ENCODE measurements around the gene TFDP2.

TFDP2 gene

DNA sequence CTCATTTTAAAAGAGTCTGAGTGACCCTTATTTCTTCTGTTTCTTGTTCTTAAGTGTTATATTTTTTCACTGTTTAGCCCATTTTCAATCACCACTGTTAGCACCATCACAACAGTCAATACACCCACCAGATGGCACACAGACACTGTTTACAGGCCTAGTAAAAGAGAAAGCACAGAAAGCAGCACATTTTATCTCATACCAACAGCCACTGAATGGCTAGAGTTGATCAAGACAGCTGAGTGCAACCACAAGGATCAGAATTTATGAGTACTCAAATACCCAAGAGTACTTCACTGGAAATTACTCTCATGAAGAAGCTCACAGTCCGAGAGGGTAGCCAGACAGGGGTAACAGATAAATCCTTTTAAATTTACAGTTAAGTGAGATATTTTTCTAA, 127.0 kb downstream of the TFDP2 start:
- CTCF ChIA-PET = interaction anchor here (0.6 kb wide), 1 partner anchor 190 kb away, joined by 3 read pairs; no protein-coding TSS in a partner anchor
- Histone ChIP-seq H3K4me1 (ENCODE audit: control insufficient read depth, insufficient read depth, low read length) (no peaks in the 10 kb centered on the region), H3K4me3 (ENCODE audit: low read depth, low read length) (no peak overlapping the region), H3K27ac (ENCODE audit: extremely low read depth, low read depth, low read length) (no peak overlapping the region), H3K36me3 (ENCODE audit: control insufficient read depth in 2 of 2, insufficient read depth in 1 of 2, low read length in 2 of 2) (no peaks in the 10 kb centered on the region), H3K9me3 (ENCODE audit: control insufficient read depth, insufficient read depth, low read depth, low read length) (no peaks in the 10 kb centered on the region)
- TF ChIP-seq, protein P1, sequence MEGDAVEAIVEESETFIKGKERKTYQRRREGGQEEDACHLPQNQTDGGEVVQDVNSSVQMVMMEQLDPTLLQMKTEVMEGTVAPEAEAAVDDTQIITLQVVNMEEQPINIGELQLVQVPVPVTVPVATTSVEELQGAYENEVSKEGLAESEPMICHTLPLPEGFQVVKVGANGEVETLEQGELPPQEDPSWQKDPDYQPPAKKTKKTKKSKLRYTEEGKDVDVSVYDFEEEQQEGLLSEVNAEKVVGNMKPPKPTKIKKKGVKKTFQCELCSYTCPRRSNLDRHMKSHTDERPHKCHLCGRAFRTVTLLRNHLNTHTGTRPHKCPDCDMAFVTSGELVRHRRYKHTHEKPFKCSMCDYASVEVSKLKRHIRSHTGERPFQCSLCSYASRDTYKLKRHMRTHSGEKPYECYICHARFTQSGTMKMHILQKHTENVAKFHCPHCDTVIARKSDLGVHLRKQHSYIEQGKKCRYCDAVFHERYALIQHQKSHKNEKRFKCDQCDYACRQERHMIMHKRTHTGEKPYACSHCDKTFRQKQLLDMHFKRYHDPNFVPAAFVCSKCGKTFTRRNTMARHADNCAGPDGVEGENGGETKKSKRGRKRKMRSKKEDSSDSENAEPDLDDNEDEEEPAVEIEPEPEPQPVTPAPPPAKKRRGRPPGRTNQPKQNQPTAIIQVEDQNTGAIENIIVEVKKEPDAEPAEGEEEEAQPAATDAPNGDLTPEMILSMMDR (tag by site-specific recombination; IDR thresholded peaks at IDR 0.05) = peak; percentile 19; the same call in 1 of the 2 replicates
- TF ChIP-seq KLF16 (tag by site-specific recombination; IDR thresholded peaks at IDR 0.05) = no peak
- POLR2A ChIA-PET = no interaction called here

DNA sequence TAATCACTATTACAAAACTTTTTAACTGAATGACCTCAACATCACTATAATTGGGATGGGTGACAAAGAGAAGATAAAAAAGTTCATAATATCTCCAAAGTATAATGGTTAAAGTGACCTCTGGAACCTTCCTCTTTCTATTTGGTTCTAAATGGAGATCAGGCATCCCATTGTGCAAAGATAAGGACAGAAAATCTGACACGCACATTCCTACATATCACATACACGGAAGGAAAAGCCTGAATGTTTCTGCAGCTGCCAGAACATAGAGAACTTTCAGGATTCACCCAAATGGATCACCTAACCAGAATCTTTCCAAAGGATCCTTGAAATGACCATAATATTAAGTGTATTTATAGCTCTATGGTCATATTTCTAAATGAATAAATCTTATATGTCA, 128.2 kb downstream of the TFDP2 start:
- Histone ChIP-seq H3K36me3 (ENCODE audit: control insufficient read depth in 2 of 2, insufficient read depth in 1 of 2, low read length in 2 of 2) (no peaks in the 10 kb centered on the region), H3K27ac (ENCODE audit: extremely low read depth, low read depth, low read length) (no peak overlapping the region), H3K4me1 (ENCODE audit: control insufficient read depth, insufficient read depth, low read length) (no peaks in the 10 kb centered on the region), H3K9me3 (ENCODE audit: control insufficient read depth, insufficient read depth, low read depth, low read length) (no peaks in the 10 kb centered on the region), H3K4me3 (ENCODE audit: low read depth, low read length) (no peak overlapping the region)
- ChIA-PET POLR2A (no interaction called here), CTCF (interaction anchor here (0.7 kb wide), 1 partner anchor 259 kb away, joined by 3 read pairs; no protein-coding TSS in a partner anchor)
- TF ChIP-seq ZNF416 (tag by site-specific recombination; IDR thresholded peaks at IDR 0.05) (no peak), OVOL3 (tag by site-specific recombination; IDR thresholded peaks at IDR 0.05) (no peak), ZNF560 (tag by site-specific recombination; IDR thresholded peaks at IDR 0.05; ENCODE audit: borderline replicate concordance) (no peak), SCRT2 (tag by site-specific recombination; IDR thresholded peaks at IDR 0.05) (no peak), SP3 (tag by site-specific recombination; IDR thresholded peaks at IDR 0.05) (no peak)
- TF ChIP-seq, protein P2, sequence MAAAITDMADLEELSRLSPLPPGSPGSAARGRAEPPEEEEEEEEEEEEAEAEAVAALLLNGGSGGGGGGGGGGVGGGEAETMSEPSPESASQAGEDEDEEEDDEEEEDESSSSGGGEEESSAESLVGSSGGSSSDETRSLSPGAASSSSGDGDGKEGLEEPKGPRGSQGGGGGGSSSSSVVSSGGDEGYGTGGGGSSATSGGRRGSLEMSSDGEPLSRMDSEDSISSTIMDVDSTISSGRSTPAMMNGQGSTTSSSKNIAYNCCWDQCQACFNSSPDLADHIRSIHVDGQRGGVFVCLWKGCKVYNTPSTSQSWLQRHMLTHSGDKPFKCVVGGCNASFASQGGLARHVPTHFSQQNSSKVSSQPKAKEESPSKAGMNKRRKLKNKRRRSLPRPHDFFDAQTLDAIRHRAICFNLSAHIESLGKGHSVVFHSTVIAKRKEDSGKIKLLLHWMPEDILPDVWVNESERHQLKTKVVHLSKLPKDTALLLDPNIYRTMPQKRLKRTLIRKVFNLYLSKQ (tag by site-specific recombination; IDR thresholded peaks at IDR 0.05; ENCODE audit: borderline replicate concordance) = no peak

DNA sequence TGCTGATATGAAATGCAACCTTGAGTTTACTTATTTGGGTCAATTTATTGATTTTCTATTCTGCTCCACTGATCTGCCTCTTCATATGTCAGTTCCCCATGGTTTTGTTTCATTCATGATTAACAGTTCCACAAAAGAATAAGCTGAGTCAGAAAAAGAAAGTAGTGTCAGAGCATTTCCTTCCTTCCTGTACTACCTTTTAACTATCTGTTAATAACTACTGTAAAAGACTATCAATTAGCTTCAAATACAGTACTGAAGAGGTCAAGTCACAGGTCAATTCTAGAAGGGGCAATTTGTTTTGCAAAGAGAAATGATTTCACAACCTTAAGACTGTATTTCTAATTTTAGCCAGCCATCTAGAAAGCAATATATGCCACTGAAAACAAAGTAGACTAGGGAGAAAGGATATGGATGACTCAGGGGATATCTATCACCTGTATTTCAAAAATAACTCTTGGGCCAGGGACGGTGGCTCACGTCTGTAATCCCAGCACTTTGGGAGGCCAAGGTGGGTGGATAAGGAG, 129.5 kb downstream of the TFDP2 start:
- no peaks in the 10 kb centered on the region for H3K36me3 ChIP-seq (ENCODE audit: control insufficient read depth in 2 of 2, insufficient read depth in 1 of 2, low read length in 2 of 2)
- no peaks in the 10 kb centered on the region for H3K9me3 ChIP-seq (ENCODE audit: control insufficient read depth, insufficient read depth, low read depth, low read length)
- ChIA-PET POLR2A (no interaction called here), CTCF (no interaction called here)
- no peak for TF ChIP-seq ZNF433 (tag by site-specific recombination; IDR thresholded peaks at IDR 0.05; ENCODE audit: low read depth)
- TF ChIP-seq ZNF391 (tag by site-specific recombination; IDR thresholded peaks at IDR 0.05; ENCODE audit: borderline replicate concordance, low read depth) = no peak
- no peak for TF ChIP-seq ZNF514 (tag by site-specific recombination; IDR thresholded peaks at IDR 0.05)
- TF ChIP-seq ZNF114 (tag by site-specific recombination; IDR thresholded peaks at IDR 0.05) = no peak
- no peak for TF ChIP-seq GLIS2 (tag by site-specific recombination; IDR thresholded peaks at IDR 0.05)
- no peak for TF ChIP-seq ZNF701 (tag by site-specific recombination; IDR thresholded peaks at IDR 0.05)
- TF ChIP-seq ZBTB8A (tag by site-specific recombination; IDR thresholded peaks at IDR 0.05) = no peak
- no peak for TF ChIP-seq ZNF629 (tag by site-specific recombination; IDR thresholded peaks at IDR 0.05)
- no peak for TF ChIP-seq ZNF2 (tag by site-specific recombination; IDR thresholded peaks at IDR 0.05)
- H3K4me1 ChIP-seq (ENCODE audit: control insufficient read depth, insufficient read depth, low read length) = no peaks in the 10 kb centered on the region
- no peak overlapping the region for H3K4me3 ChIP-seq (ENCODE audit: low read depth, low read length)
- H3K27ac ChIP-seq (ENCODE audit: extremely low read depth, low read depth, low read length) = no peak overlapping the region

DNA sequence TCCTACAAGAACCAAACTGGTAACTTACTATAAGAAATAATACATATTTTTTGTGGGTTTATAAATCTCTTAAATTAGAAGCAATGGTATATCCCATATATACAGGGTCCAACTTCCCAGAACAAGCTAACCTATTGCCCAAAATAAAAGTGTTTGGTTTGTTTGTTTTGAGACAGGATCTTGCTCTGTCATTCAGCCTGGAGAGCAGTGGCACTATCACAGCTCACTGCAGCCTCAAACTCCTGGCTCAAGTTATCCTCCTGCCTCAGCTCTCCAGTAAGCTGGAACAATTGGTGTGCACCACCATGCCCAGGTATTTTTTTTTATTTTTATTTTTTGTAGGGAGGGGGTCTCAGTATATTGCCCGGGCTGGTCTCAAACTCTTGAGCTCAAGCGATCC, 135.4 kb downstream of the TFDP2 start:
- Histone ChIP-seq H3K4me1 (ENCODE audit: control insufficient read depth, insufficient read depth, low read length) (no peaks in the 10 kb centered on the region), H3K9me3 (ENCODE audit: control insufficient read depth, insufficient read depth, low read depth, low read length) (no peaks in the 10 kb centered on the region), H3K4me3 (ENCODE audit: low read depth, low read length) (no peak overlapping the region), H3K27ac (ENCODE audit: extremely low read depth, low read depth, low read length) (no peak overlapping the region), H3K36me3 (ENCODE audit: control insufficient read depth in 2 of 2, insufficient read depth in 1 of 2, low read length in 2 of 2) (no peaks in the 10 kb centered on the region)
- ChIA-PET CTCF (interaction anchor here (0.6 to 0.9 kb wide), 2 partner anchors 112 to 269 kb away, joined by 3 read pairs; no protein-coding TSS in a partner anchor), POLR2A (no interaction called here)
- no peak for TF ChIP-seq GLI4 (tag by site-specific recombination; IDR thresholded peaks at IDR 0.05)
- TF ChIP-seq ZNF658 (tag by site-specific recombination; IDR thresholded peaks at IDR 0.05) = no peak
- no peak for TF ChIP-seq ZNF624 (tag by site-specific recombination; IDR thresholded peaks at IDR 0.05)
- no peak for TF ChIP-seq ZNF571 (tag by site-specific recombination; IDR thresholded peaks at IDR 0.05)
- no peak for TF ChIP-seq ZNF112 (tag by site-specific recombination; IDR thresholded peaks at IDR 0.05)
- no peak for TF ChIP-seq ZNF341 (tag by site-specific recombination; IDR thresholded peaks at IDR 0.05; ENCODE audit: low read depth)
- no peak for TF ChIP-seq ZNF391 (tag by site-specific recombination; IDR thresholded peaks at IDR 0.05; ENCODE audit: borderline replicate concordance, low read depth)
- no peak for TF ChIP-seq ZNF768 (tag by site-specific recombination; IDR thresholded peaks at IDR 0.05)
- no peak for TF ChIP-seq KLF9 (tag by site-specific recombination; IDR thresholded peaks at IDR 0.05; ENCODE audit: low read depth)
- TF ChIP-seq ZSCAN16 (tag by site-specific recombination; IDR thresholded peaks at IDR 0.05) = no peak
- TF ChIP-seq ZXDB (tag by site-specific recombination; IDR thresholded peaks at IDR 0.05) = no peak
